GM18511 (cell line): ENCODE data around the gene OPHN1.
"Not testable (repeated sequence)": the region's sequence is repeated elsewhere in the genome, so short reads cannot be mapped to it uniquely, and the experiment has no call there.

ENCODE experiments used
- ATAC-seq: cut with Tn5 transposase; IDR thresholded peaks from one replicate; pipeline ENCODE4 v1.9.1; 2021; ENCODE audit warnings: mild to moderate bottlenecking, moderate library complexity; ENCODE audit not compliant: unreplicated experiment

The OPHN1 gene

DNA sequence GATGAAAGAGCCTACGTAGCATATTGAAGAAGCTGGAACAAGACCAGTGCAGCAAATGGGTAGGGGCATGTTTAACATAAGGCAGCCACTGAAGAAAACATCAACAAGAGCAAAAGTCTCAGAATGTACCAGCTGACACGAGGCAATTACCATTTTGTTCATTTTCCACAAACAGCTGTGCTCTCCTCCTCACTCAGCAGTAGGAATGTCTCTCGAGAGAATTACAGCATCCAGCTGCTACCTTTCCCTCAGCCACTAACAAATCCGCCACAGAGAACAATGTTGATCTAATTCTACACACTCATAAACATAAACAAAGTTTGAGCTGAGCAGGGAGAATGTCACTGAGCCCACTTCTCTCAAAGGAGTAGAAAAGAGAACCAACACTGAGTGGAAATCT lies 68.0 kb downstream of the OPHN1 start:
- ATAC-seq, result no peak

DNA sequence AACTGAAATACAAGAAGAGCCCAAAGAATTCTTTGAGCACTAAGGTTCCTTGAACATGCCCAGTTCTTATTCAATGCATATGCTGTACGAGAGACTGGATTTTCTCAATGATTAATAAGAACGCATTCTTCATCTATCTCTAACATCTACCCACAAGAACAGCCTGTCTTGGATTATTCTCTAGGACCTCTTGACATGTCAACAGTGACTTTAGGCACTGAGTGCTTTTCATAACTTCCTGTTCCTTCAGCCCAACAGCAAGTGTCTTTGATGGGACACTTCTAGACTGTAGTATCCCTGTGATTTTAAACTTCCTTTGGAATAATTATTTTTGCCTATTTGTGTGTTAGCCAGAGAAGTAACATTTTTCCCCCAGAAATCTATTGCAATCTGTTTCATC lies 69.3 kb downstream of the OPHN1 start:
- ATAC-seq, result no peak

DNA sequence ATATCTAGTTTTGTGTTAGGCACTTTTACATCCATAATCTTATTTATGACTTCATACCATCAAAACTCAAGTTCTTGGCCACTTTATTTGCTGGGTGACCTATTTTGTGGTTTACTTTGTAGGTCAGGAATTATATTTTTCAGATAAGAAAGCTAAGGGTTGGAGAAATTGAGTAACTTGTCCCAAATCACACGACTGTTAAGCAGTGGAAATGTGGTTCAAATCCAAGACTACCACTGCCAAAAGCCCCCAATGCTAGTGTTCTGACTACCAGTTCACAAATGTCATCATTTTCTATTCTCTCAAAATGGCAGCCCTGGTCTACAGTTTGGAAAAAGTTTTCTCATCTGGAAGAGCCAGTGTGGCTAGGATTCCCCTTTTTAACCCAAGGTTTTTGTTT lies 74.6 kb downstream of the OPHN1 start:
- no peak for ATAC-seq

DNA sequence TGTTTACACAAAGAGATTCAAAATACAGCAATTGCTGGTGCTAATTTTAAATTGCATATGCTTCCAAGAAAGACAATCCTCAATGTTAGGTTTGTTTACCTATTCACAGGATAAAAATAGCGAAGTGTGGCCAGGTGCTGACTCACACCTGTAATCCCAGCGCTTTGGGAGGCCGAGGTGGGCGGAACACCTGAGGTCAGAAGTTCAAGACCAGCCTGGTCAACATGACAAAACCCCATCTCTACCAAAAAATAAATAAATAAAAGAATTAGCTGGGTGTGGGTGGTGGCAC lies 77.7 kb downstream of the OPHN1 start:
- ATAC-seq, result no peak

DNA sequence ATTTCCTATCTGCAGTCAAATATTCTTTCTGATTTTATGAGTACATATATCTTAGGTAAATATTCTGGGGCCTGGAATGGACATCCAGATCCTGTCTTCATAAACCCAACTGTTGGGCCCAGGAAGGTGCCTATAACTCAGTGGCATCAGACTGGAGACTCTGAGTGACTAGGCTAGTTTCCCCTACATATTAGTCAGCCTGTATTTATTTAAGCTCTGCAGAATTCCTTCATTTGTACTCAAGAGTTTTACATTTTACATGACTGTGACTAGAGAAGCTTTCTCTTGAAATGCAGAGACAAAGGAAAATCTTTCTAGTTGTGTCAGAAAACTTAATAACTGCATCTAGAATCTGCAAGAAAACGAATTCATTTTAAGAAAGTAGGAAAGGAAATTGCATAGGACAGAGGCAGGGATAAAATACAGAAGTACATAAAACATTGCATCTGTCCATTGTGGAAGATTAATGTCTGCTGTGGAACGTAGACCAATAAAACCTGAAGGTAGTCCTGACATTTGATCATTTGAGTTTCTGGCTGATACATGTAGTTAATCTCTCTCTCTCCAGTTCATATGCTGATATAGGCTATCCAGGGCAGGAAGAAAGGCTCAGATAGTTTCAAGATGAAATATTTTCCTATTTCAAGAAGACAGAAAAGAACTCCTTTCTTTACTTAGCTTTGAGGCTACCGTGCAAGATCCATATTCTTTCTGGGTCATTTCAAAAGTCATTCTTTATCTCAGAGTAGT lies 78.2 kb downstream of the OPHN1 start:
- ATAC-seq, result no peak

DNA sequence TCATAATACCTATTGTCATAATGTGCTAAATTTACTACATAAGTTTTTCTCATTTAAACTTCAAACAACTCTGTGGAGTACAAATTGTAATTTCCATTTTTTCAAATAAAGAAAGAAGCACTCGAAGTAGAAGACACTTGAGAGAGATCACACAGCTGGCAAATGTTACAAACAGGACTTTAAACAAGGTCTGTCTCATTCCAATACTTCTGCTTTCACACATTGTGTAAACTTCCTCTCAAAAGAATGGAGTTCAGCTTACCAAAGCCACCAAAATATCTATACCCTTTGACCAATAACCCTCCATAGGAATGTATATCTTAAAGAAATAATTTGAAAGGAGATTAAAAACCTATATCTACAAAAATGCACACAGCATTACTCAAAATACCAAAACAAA lies 88.3 kb downstream of the OPHN1 start:
- no peak for ATAC-seq

DNA sequence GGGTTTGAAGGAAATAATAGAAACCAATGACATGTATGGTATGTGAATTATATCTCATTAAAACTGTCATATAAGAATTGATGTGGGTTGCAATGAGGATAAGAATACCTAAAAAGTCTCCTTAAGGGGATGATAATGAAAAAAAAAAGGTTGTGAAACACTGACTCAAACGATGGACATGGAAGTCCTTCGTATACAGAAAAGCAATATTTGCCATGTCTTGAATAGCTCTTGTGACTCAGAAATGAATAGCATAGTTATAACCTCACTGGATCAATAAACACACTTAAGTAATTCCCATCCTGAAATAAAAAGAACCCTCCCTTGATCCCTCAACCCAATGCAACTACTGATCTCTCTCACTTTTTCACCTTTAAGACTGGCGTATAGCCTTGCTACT lies 89.7 kb downstream of the OPHN1 start:
- no peak for ATAC-seq

DNA sequence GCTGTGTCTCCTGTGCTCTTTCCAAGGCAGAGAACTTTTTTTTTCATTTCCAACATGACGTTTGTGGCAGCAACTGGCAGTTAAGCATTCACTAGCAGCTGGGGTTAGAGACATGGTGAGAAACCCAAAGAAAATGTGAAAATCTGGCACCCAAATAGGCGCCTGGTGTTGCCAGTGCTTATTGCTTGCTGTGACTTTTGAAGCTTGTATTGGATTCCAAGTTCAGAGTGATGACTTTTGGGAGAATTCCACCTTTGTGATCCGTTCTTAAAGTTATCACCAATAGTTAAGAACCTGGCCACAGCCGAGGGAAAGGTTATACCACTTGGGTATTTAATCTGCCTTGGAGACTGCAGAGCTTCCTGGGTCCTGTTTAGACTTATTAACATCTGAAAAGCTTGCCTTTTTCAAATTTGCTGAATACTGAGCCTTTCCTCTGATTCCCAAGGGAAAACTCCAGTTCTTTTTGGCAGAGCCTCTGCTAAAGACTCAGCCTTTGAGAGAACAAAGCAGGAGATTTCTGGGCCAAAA lies 101.0 kb downstream of the OPHN1 start:
- ATAC-seq, result no peak

DNA sequence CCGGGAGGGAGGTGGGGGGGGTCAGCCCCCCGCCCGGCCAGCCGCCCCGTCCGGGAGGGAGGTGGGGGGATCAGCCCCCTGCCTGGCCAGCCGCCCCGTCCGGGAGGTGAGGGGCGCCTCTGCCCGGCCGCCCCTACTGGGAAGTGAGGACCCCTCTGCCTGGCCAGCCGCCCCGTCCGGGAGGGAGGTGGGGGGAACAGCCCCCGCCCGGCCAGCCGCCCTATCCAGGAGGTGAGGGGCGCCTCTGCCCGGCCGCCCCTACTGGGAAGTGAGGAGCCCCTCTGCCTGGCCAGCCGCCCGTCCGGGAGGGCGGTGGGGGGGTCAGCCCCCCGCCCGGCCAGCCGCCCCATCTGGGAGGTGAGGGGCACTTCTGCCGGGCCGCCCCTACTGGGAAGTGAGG lies 106.5 kb downstream of the OPHN1 start:
- ATAC-seq, result not testable (repeated sequence)

DNA sequence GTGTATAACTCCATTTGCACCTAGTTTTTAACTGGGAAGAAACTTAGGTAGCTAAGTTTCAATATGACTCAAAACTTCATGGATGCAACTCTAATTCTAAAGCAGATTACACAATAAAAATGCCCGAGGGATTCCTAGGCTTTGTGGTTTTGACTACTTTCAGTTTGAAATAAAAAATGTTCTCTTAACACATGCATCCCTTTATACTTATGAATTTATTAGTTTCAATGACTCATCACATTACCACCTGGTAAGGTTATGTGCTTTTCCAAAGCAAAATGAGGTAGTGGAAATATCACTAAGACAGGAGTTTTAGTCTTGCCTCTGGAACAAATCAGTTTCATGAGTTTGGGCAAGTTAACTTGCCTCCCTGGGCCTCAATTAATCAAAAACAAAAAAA lies 125.5 kb downstream of the OPHN1 start:
- ATAC-seq, result no peak

DNA sequence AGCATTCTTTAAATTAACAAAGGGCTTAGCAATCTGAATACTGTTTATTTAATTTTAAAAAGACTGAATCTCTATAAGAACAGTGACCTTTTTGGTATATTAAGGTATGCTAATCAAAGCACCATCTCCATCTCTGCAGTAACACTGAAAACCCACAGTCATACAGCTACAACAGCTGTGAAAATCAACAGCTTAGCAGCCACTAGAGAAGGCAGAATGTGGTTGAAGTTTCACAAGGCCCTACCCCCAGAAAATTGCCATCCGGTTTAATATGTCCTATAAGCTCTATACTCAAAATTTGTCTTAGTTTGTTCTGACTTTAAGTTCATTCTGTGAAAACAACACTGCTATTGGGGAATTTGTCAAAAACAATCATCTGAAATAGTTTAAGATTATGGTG lies 128.7 kb downstream of the OPHN1 start:
- no peak for ATAC-seq

DNA sequence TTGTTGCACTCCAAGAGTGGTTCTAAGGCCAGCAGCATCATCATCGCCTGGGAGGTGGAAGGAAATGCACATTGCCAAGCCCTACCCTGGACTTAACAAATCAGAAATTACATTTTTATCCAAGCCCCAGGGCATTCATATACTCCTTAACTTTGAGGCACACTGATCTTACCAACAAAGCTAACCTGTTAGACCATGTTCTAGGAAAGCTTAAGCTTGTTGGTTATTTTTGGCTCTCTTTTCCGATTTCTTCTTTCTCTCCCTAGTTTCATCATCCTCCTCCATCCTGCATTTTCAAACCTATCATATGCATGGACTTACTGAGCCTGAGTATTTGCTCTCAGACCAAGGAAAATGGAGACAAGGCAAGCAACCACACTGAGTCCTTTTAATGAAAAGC lies 133.4 kb downstream of the OPHN1 start:
- ATAC-seq, result no peak

DNA sequence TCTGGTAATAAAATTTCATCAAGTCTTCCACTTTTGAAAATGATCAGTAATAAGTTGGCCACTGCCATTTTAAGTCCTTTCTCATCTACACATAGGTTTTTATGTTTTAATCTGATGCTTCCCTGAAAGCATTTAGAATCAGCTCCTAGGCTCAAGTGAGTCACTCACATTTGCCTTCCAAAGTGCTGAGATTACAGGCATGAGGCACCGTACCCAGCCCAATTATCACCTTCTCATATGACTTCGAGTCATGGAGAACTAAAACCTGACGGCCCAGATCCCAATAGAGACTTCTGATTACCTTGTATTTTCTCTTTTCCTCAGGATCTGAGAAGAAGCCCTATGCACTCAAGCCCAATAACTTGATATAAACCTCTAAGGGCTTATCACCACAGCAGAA lies 140.8 kb downstream of the OPHN1 start:
- no peak for ATAC-seq

DNA sequence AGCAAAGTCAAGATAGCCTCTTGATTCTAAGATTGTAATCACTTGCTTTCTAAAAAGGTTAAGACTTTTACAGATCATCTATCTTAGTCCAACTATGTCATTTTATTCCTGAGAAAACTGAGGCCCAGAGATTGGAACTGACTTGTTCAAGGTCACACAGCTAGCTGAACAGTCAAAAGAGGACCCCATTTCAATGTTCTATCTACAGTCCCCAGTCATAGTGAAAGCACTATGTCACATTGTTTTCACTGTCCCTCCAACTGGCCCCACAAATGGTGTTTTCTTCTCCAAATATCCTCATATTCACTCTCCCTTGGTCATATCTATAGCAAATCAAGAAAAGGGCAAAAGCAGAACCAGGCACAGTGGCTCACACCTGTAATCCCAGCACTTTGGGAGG lies 145.2 kb downstream of the OPHN1 start:
- no peak for ATAC-seq

DNA sequence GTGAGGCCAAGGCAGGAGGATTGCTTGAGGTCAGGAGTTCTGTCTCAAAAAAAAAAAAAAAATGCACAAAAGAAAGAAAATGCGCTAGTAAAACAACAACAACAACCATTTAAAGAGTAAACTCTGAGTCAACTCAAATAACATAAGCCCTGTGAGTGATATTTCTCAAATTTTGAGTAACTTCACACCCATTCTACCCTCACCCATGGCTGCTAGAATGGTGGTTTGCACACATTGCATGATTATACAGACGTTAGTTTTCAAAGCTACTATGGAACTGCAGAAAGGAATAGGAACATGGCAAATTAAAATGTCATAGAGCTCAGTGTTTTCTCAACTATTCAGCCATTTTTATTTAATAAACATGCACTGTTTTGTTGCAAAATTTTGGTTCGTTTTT lies 145.9 kb downstream of the OPHN1 start:
- no peak for ATAC-seq

DNA sequence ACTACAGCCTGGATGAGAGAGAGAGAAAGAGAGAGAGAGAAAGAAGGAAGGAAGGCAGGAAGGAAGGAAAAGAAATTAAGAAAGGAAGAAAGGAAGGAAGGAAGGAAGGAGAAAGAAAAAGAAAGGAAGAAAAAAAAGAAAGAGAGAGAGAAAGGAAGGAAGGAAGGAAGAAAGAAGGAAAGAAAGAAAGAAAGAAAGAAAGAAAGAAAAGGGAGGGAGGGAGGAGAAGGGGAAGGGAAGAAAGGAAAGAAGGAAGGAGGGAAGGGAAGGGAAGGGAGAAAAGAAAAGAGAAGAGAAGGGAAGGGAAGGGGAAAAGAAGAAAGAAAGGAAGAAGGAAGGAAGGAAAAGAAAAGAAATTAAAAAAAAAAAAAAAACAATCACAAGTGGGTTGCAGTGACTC lies 146.3 kb downstream of the OPHN1 start:
- ATAC-seq, result no peak

DNA sequence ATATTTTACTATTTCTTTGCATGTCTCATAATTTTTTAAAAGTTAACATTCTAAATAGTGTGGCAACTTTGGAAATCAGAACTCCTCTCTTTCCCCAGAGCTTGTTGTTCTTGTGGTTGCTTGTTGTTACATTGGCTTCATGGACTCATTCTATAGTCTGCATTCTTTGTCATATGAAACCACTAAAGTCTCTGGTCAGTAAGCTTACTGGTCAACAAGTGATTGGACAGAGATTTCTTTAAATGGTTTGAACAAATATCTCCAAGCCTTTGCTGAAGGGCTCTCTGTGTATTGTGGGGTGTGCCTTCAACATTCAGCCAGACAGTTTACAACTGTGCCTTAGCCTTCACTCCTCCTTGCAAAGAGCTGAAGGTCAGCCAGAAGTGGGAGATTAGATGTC lies 147.2 kb downstream of the OPHN1 start:
- no peak for ATAC-seq

DNA sequence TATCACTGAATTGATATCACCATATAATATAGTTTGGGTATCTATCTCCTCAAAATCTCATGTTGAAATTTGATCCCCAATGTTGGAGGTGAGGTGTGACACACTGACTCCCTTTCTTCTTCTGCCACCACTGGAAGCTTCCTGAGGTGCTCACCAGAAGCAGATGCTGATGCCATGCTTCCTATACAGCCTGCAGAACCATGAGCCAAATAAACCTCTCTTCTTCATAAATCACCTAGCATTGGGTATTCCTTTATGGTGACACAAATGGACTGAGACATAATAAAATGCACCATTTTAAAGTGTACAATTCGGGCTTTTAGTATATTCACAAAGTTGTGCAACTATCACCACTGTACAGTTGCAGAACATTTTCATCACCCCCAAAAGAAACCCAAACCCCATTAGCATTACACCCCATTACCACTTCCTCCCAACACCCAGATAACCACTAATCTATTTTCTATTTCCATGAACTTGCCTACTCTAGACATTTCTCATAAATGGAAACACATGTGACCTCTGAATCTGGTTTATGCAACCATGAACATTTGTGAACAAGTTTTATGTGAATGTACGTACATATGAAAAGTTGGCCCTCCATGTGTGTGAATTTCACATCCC lies 148.9 kb downstream of the OPHN1 start:
- no peak for ATAC-seq

DNA sequence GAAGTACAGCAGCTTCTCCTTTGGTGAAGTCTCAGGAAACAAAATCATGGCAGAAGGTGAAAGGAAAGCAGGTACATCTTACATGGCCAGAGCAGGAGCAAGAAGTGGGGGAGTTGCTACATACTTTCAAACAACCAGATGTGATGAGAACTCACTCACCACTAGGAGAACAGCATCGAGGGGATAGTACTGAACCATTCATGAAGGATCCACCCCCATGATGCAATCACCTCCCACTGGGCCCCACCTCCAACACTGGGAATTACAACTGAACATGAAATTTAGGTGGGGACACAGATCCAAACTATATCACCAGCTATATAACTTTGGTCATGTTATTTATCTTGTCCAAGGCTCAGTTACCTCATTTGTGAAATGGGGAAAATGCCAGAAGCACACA lies 159.4 kb downstream of the OPHN1 start:
- no peak for ATAC-seq

DNA sequence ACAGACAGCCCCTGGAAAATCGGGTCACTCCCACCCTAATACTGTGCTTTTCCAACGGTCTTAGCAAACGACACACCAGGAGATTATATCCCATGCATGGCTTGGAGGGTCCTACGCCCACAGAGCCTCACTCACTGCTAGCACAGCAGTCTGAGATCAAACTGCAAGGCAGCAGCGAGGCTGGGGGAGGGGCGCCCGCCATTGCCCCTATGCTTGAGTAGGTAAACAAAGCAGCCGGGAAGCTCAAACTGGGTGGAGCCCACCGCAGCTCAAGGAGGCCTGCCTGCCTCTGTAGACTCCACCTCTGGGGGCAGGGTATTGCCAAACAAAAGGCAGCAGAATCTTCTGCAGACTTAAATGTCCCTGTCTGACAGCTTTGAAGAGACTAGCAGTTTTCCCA lies 168.5 kb downstream of the OPHN1 start:
- not testable (repeated sequence) for ATAC-seq

DNA sequence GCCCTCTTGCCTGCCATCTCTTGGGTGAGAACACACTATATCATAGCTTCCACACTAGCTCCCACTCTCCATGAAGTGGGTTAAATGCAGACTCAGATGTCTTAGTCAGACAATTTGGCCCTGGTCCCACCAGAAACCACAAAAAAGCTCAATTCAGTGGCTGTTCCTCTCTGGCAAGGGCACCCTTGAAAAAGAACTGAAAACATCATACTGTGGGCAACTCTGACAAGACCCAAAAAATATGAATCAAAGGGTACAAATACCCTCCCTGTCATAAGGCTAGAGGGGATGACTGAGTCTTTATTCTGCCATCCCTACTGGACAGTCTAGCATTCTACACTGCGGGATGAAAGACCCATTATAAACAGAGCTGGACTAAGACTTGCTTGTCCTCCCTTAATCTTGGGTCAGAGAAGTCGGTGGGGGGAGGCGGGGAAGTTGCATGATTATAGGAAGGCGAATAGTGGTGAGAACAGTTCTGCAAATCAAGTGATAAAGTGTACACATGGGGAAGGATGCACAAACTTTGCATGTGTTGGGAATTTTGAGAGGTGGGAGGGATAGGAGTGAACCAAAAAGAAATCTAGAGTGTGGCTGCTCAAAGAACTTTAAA lies 172.1 kb downstream of the OPHN1 start:
- ATAC-seq, result no peak

DNA sequence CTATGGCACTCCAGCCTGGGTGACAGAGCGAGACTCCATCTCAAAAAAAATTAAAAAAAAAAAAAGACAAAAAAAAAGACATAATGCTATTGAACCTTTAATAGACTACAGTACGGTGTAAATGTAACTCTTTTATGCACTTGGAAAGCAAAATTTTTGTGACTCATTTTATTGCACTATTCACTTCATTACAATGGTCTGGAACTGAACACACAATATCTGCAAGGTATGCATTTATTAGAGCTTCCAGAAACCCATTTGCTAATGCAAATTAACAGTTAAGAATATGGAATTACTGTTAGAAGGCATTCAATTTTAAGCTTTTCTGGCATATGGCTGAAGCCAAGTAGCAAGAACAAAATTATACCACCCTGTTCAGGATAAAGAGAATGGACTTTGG lies 176.3 kb downstream of the OPHN1 start:
- no peak for ATAC-seq
